Measurements from ENCODE around the gene FAF1.
A peak's percentile ranks its signal among the peaks of the same experiment; 100 is the strongest.
"Not testable (repeated sequence)": the region's sequence is repeated elsewhere in the genome, so short reads cannot be mapped to it uniquely, and the experiment has no call there.

FAF1 gene

GRCh38 chr1:50959913-50960844, at the start of gene FAF1:
Gene FAF1 (minus strand): TSS chr1:50960267. CDS start chr1:50959811, 456 bp downstream.
- H3K9ac ChIP-seq (ENCODE audit: low read length), result peak within 1 kb of the TSS; percentile 81
- H3K27me3 ChIP-seq (ENCODE audit: control insufficient read depth, insufficient read depth, low read length), result no peaks in the 10 kb centered on the region

GRCh38 chr1:51009381-51009780, 49.3 kb upstream of the FAF1 start:
- no peaks in the 10 kb centered on the region for H3K4me1 ChIP-seq (ENCODE audit: control insufficient read depth, insufficient read depth, low read length)
- H3K36me3 ChIP-seq (ENCODE audit: control insufficient read depth, insufficient read depth, low read length), result no peaks in the 10 kb centered on the region
- no peak overlapping the region for H3K27ac ChIP-seq (ENCODE audit: low read depth, low read length)
- H3K27me3 ChIP-seq (ENCODE audit: control insufficient read depth, insufficient read depth, low read length), result no peaks in the 10 kb centered on the region
- H3K4me3 ChIP-seq (ENCODE audit: low read length), result no peak overlapping the region
- no peak overlapping the region for H3K9ac ChIP-seq (ENCODE audit: low read length)

More at GRCh38 chr1:50959913-50960844, at the start of gene FAF1:
- H3K27ac ChIP-seq (ENCODE audit: low read depth, low read length), result peak within 1 kb of the TSS; percentile 87
- H3K4me3 ChIP-seq (ENCODE audit: low read length), result peak within 1 kb of the TSS; percentile 89
- H3K4me1 ChIP-seq (ENCODE audit: control insufficient read depth, insufficient read depth, low read length), result peaks cover 11% of the 10 kb centered on the region
- no peaks in the 10 kb centered on the region for H3K36me3 ChIP-seq (ENCODE audit: control insufficient read depth, insufficient read depth, low read length)

- not testable (repeated sequence) for H3K27ac ChIP-seq (ENCODE audit: low read depth, low read length); H3K27me3 ChIP-seq (ENCODE audit: control insufficient read depth, insufficient read depth, low read length); H3K4me1 ChIP-seq (ENCODE audit: control insufficient read depth, insufficient read depth, low read length); H3K9ac ChIP-seq (ENCODE audit: low read length); H3K4me3 ChIP-seq (ENCODE audit: low read length); H3K36me3 ChIP-seq (ENCODE audit: control insufficient read depth, insufficient read depth, low read length)
Measured at GRCh38 chr1:51005549-51005948, 45.5 kb upstream of the FAF1 start.

GRCh38 chr1:51002516-51002915, 42.4 kb upstream of the FAF1 start:
- Histone ChIP-seq H3K4me1 (ENCODE audit: control insufficient read depth, insufficient read depth, low read length) (no peaks in the 10 kb centered on the region), H3K27me3 (ENCODE audit: control insufficient read depth, insufficient read depth, low read length) (no peaks in the 10 kb centered on the region), H3K27ac (ENCODE audit: low read depth, low read length) (no peak overlapping the region)

GRCh38 chr1:51000651-51001050, 40.6 kb upstream of the FAF1 start:
- Histone ChIP-seq H3K4me3 (ENCODE audit: low read length) (no peak overlapping the region), H3K36me3 (ENCODE audit: control insufficient read depth, insufficient read depth, low read length) (no peaks in the 10 kb centered on the region), H3K27me3 (ENCODE audit: control insufficient read depth, insufficient read depth, low read length) (no peaks in the 10 kb centered on the region), H3K27ac (ENCODE audit: low read depth, low read length) (no peak overlapping the region), H3K4me1 (ENCODE audit: control insufficient read depth, insufficient read depth, low read length) (no peaks in the 10 kb centered on the region), H3K9ac (ENCODE audit: low read length) (no peak overlapping the region)

More at GRCh38 chr1:51002516-51002915, 42.4 kb upstream of the FAF1 start:
- H3K4me3 ChIP-seq (ENCODE audit: low read length), result no peak overlapping the region
- H3K9ac ChIP-seq (ENCODE audit: low read length), result no peak overlapping the region
- H3K36me3 ChIP-seq (ENCODE audit: control insufficient read depth, insufficient read depth, low read length), result no peaks in the 10 kb centered on the region

- no peak overlapping the region for H3K4me3 ChIP-seq (ENCODE audit: low read length)
- H3K36me3 ChIP-seq (ENCODE audit: control insufficient read depth, insufficient read depth, low read length), result no peaks in the 10 kb centered on the region
- no peak overlapping the region for H3K27ac ChIP-seq (ENCODE audit: low read depth, low read length)
- H3K27me3 ChIP-seq (ENCODE audit: control insufficient read depth, insufficient read depth, low read length), result no peaks in the 10 kb centered on the region
- H3K4me1 ChIP-seq (ENCODE audit: control insufficient read depth, insufficient read depth, low read length), result no peaks in the 10 kb centered on the region
- H3K9ac ChIP-seq (ENCODE audit: low read length), result no peak overlapping the region
Measured at GRCh38 chr1:51000160-51000559, 40.1 kb upstream of the FAF1 start.

GRCh38 chr1:50999375-50999774, 39.3 kb upstream of the FAF1 start:
- H3K4me3 ChIP-seq (ENCODE audit: low read length); H3K36me3 ChIP-seq (ENCODE audit: control insufficient read depth, insufficient read depth, low read length); H3K9ac ChIP-seq (ENCODE audit: low read length); H3K27me3 ChIP-seq (ENCODE audit: control insufficient read depth, insufficient read depth, low read length); H3K27ac ChIP-seq (ENCODE audit: low read depth, low read length); H3K4me1 ChIP-seq (ENCODE audit: control insufficient read depth, insufficient read depth, low read length): not testable (repeated sequence)

- H3K9ac ChIP-seq (ENCODE audit: low read length), result no peak overlapping the region
- no peaks in the 10 kb centered on the region for H3K4me1 ChIP-seq (ENCODE audit: control insufficient read depth, insufficient read depth, low read length)
- H3K27me3 ChIP-seq (ENCODE audit: control insufficient read depth, insufficient read depth, low read length), result no peaks in the 10 kb centered on the region
- no peak overlapping the region for H3K4me3 ChIP-seq (ENCODE audit: low read length)
- H3K27ac ChIP-seq (ENCODE audit: low read depth, low read length), result no peak overlapping the region
- no peaks in the 10 kb centered on the region for H3K36me3 ChIP-seq (ENCODE audit: control insufficient read depth, insufficient read depth, low read length)
Measured at GRCh38 chr1:50996083-50996482, 36.0 kb upstream of the FAF1 start.

- H3K27me3 ChIP-seq (ENCODE audit: control insufficient read depth, insufficient read depth, low read length), result no peaks in the 10 kb centered on the region
- H3K4me1 ChIP-seq (ENCODE audit: control insufficient read depth, insufficient read depth, low read length), result no peaks in the 10 kb centered on the region
- no peak overlapping the region for H3K27ac ChIP-seq (ENCODE audit: low read depth, low read length)
- H3K4me3 ChIP-seq (ENCODE audit: low read length), result no peak overlapping the region
- H3K9ac ChIP-seq (ENCODE audit: low read length), result no peak overlapping the region
- H3K36me3 ChIP-seq (ENCODE audit: control insufficient read depth, insufficient read depth, low read length), result no peaks in the 10 kb centered on the region
Measured at GRCh38 chr1:50995651-50996050, 35.6 kb upstream of the FAF1 start.

GRCh38 chr1:50994997-50995396, 34.9 kb upstream of the FAF1 start:
- H3K4me3 ChIP-seq (ENCODE audit: low read length), result no peak overlapping the region
- no peak overlapping the region for H3K27ac ChIP-seq (ENCODE audit: low read depth, low read length)
- H3K36me3 ChIP-seq (ENCODE audit: control insufficient read depth, insufficient read depth, low read length), result no peaks in the 10 kb centered on the region
- H3K27me3 ChIP-seq (ENCODE audit: control insufficient read depth, insufficient read depth, low read length), result no peaks in the 10 kb centered on the region
- no peaks in the 10 kb centered on the region for H3K4me1 ChIP-seq (ENCODE audit: control insufficient read depth, insufficient read depth, low read length)
- H3K9ac ChIP-seq (ENCODE audit: low read length), result no peak overlapping the region

GRCh38 chr1:50993645-50994044, 33.6 kb upstream of the FAF1 start:
- Histone ChIP-seq H3K36me3 (ENCODE audit: control insufficient read depth, insufficient read depth, low read length) (no peaks in the 10 kb centered on the region), H3K9ac (ENCODE audit: low read length) (no peak overlapping the region), H3K27me3 (ENCODE audit: control insufficient read depth, insufficient read depth, low read length) (no peaks in the 10 kb centered on the region), H3K4me1 (ENCODE audit: control insufficient read depth, insufficient read depth, low read length) (no peaks in the 10 kb centered on the region), H3K4me3 (ENCODE audit: low read length) (no peak overlapping the region), H3K27ac (ENCODE audit: low read depth, low read length) (no peak overlapping the region)

- Histone ChIP-seq H3K9ac (ENCODE audit: low read length) (no peak overlapping the region), H3K4me3 (ENCODE audit: low read length) (no peak overlapping the region), H3K4me1 (ENCODE audit: control insufficient read depth, insufficient read depth, low read length) (no peaks in the 10 kb centered on the region), H3K27ac (ENCODE audit: low read depth, low read length) (no peak overlapping the region), H3K27me3 (ENCODE audit: control insufficient read depth, insufficient read depth, low read length) (no peaks in the 10 kb centered on the region), H3K36me3 (ENCODE audit: control insufficient read depth, insufficient read depth, low read length) (no peaks in the 10 kb centered on the region)
Measured at GRCh38 chr1:50992532-50993318, 32.7 kb upstream of the FAF1 start.
